Esophagus muscularis mucosa (tissue), 4 donors: ENCODE measurements around the gene GMDS. TPM values are rescaled to one million over a fixed set of nuclear protein-coding genes. Genes with fewer than 3 reads are reported as not detected.
A peak's percentile ranks its signal among the peaks of the same experiment; 100 is the strongest.

Source experiments
- DNase-seq: peaks from one replicate; pipeline ENCODE4 v3.0.0-alpha.2; 2017; ENCODE audit errors: extremely low spot score
- H3K27ac ChIP-seq, 4 donors: fragments of 200-600 bp; sonication (generic); replicated peaks in 1 of 4; 1 replicate in 3 of 4; 2 replicates in 1 of 4; pipeline ENCODE4 v1.5.1; 2016 to 2019; ENCODE audit warnings: mild to moderate bottlenecking in 1 of 4
- H3K27me3 ChIP-seq, 4 donors: fragments of 200-600 bp; sonication (generic); one replicate each; pipeline versions ENCODE4 v1.5.1 to v1.6.0; 2016 to 2019
- H3K36me3 ChIP-seq, 4 donors: fragments of 200-600 bp; sonication (generic); one replicate each; pipeline ENCODE4 v1.5.1; 2016 to 2019
- H3K4me1 ChIP-seq, 4 donors: fragments of 200-600 bp; sonication (generic); one replicate each; pipeline ENCODE4 v1.5.1; 2016 to 2019
- H3K4me3 ChIP-seq, 4 donors: fragments of 200-600 bp; sonication (generic); 1 replicate in 2 of 4; 2 replicates in 2 of 4; pipeline ENCODE4 v1.5.1; 2016 to 2019; ENCODE audit warnings: mild to moderate bottlenecking in 4 of 4, moderate library complexity in 1 of 4
- H3K9me3 ChIP-seq, 4 donors: fragments of 200-600 bp; sonication (generic); 1 replicate in 3 of 4; 2 replicates in 1 of 4; pipeline ENCODE4 v1.5.1; 2016 to 2019
- EP300 ChIP-seq: sonication (generic); formaldehyde crosslinking; IDR thresholded peaks from one replicate; pipeline ENCODE4 v1.6.1; 2017; ENCODE audit warnings: antibody characterized with exemption
- POLR2A ChIP-seq: fragments of 450-650 bp; IDR thresholded peaks from one replicate; pipeline ENCODE4 v1.6.1; 2017; ENCODE audit warnings: antibody characterized with exemption, moderate library complexity, mild to moderate bottlenecking, low read depth
- POLR2AphosphoS5 ChIP-seq, 2 donors: sonication (generic); formaldehyde crosslinking; IDR thresholded peaks; one replicate each; pipeline ENCODE4 v1.6.1; 2017; ENCODE audit warnings: antibody characterized with exemption in 2 of 2
- WGBS: methylation state at CpG from one replicate; pipeline ENCODE4 v1.1.5; 2018; 5-methylcytosine and 5-hydroxymethylcytosine counted together
- intact Hi-C: fragments of 100-400 bp; cut with DNase I; formaldehyde crosslinking; loops from one replicate; pipeline ENCODE4 v1.15.1; 2023
- total RNA-seq, 4 donors: library from RNA; depleted of rRNA; stranded (reverse); fragments of >200 nt; gene quantifications; one replicate each; pipeline versions ENCODE4 v1.1.0 to v1.2.1, GENCODE V29; 2016
- TF ChIP-seq, protein P1 (sequence below), 3 experiments: fragments of 200-600 bp in 2 of 3; fragments of 450-650 bp in 1 of 3; sonication (generic) in 2 of 3; IDR thresholded peaks; one replicate each; pipeline ENCODE4 v1.5.1; 2017 to 2019; ENCODE audit warnings: antibody characterized with exemption in 3 of 3, mild to moderate bottlenecking in 2 of 3, moderate library complexity in 1 of 3

GMDS gene
- total RNA-seq, 4 donors from 2014 or later = 3.6 to 14.1 (median 6.0) TPM

DNA sequence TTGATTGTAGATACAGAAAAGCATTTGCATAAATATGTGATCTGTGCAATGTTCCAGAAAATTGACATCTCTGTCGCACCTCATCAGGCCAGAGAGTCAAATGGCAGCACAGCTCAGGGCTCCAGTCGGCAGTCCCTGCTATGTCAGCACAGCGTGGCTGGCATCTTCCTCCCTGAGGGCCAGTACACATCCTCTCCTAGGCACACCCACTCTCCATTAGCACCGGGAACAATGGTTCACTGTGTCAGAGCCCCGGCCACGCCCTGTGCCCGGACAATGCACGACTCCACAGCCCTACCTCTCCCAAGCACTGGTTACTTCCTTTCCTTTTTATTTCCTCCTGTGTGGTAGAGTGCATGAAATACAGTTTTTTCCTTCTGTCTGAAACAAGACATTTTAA lies 520.8 kb downstream of the GMDS start:
- H3K4me1 ChIP-seq = peaks cover 0 to 5% (median 0%) of the 10 kb centered on the region in 4 donors
- no peak overlapping the region for H3K4me3 ChIP-seq
- no peak for DNase-seq
- 81% methylated on average over 8 of the region's 8 CpGs for WGBS
- intact Hi-C loops = no loop called here
- TF ChIP-seq POLR2A (no peak), EP300 (no peak), POLR2AphosphoS5 (IDR thresholded peaks at IDR 0.05) (peak in 1 of 2 donors; percentile 63)
- TF ChIP-seq, protein P1, sequence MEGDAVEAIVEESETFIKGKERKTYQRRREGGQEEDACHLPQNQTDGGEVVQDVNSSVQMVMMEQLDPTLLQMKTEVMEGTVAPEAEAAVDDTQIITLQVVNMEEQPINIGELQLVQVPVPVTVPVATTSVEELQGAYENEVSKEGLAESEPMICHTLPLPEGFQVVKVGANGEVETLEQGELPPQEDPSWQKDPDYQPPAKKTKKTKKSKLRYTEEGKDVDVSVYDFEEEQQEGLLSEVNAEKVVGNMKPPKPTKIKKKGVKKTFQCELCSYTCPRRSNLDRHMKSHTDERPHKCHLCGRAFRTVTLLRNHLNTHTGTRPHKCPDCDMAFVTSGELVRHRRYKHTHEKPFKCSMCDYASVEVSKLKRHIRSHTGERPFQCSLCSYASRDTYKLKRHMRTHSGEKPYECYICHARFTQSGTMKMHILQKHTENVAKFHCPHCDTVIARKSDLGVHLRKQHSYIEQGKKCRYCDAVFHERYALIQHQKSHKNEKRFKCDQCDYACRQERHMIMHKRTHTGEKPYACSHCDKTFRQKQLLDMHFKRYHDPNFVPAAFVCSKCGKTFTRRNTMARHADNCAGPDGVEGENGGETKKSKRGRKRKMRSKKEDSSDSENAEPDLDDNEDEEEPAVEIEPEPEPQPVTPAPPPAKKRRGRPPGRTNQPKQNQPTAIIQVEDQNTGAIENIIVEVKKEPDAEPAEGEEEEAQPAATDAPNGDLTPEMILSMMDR (IDR thresholded peaks at IDR 0.05) = no peak
- peak overlapping the region in 1 of 4 donors; percentile 30 for H3K27ac ChIP-seq
- no peaks in the 10 kb centered on the region for H3K9me3 ChIP-seq
- no peaks in the 10 kb centered on the region for H3K27me3 ChIP-seq
- peaks cover 0 to 3% (median 0%) of the 10 kb centered on the region in 4 donors for H3K36me3 ChIP-seq

DNA sequence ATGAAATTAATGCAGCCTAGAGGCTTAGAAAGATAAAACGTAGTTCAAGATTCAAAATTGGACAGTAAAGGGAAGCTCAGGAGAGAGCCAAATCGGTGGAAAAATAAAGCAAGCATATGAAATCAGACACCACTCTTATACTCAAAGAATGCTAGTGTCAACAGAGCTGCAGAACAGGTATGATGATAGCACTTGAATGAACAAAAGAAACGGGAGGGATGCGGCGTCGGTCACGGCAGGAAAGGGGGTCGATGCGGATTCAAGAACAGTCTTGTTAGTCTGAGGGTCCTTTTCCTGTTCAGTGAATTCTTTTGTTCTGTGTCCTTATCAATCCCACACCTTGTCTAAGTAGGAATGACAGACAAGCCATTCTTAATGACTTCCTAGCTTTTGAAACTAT lies 521.3 kb downstream of the GMDS start:
- intact Hi-C loops = no loop called here
- peaks cover 0 to 3% (median 0%) of the 10 kb centered on the region in 4 donors for H3K36me3 ChIP-seq
- no peaks in the 10 kb centered on the region for H3K27me3 ChIP-seq
- H3K27ac ChIP-seq = peak overlapping the region in 1 of 4 donors; percentile 30
- WGBS = 75% methylated on average over 9 of the region's 9 CpGs
- peaks cover 0 to 5% (median 0%) of the 10 kb centered on the region in 4 donors for H3K4me1 ChIP-seq
- DNase-seq = no peak
- no peaks in the 10 kb centered on the region for H3K9me3 ChIP-seq
- TF ChIP-seq POLR2A = no peak
- TF ChIP-seq, protein P1 (IDR thresholded peaks at IDR 0.05) = no peak
- no peak for TF ChIP-seq POLR2AphosphoS5 (IDR thresholded peaks at IDR 0.05)
- no peak overlapping the region for H3K4me3 ChIP-seq

DNA sequence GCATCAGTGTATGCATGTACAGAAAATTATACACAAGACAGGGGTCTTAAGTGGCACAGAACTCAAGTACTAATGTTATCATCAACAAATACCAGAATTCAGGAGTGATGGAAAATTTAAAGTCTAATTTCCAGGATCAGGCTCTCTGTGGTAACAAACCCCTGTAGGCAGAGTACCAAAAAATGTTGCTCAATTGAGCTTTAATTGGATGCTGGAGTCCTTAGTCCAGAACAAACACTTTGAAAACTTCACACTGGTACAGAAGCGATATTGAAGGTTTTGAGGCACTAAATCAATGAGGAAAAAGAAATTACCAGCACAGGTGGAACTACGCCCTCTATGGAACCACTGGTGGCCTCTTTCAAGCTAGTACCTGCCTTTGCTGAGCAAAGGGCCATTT lies 522.6 kb downstream of the GMDS start:
- intact Hi-C loops = no loop called here
- 92% methylated on average over 2 of the region's 2 CpGs for WGBS

DNA sequence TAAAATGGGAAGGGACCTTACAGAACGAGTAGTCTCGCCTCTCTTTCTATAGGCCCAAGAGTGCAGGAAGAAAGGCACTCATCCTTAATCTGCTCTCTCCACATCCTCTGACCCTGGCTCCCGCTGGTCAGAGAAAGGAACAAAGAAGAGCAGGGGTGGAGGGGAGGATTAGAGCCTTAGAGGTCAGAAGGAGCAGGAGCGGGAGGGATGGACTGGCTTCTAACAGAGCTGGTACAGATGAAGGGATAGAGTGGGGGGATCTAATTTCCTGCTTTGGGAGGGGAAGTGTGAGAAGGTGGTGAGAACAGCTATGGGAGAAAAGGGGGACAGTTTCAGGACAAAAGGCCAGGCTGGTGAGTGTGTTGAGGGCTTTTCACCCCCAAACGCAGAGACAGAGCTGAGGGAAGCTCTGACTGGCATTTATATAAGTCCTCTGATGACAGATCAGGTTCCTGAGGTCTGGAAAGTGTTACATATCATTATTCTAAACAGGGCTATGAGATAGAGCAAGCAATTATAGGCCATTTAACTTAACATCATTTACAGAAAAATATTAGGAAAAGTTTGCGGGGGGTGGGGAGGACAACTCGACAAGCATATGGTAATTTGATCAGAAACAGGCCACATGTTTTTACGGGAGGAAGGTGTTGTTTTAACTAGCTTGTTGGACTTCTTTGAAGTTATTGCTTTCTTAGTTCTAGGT lies 524.6 kb downstream of the GMDS start:
- Histone ChIP-seq H3K4me3 (no peak overlapping the region), H3K36me3 (no peaks in the 10 kb centered on the region), H3K27ac (no peak overlapping the region), H3K27me3 (no peaks in the 10 kb centered on the region), H3K9me3 (no peaks in the 10 kb centered on the region), H3K4me1 (peaks cover 0 to 5% (median 0%) of the 10 kb centered on the region in 4 donors)
- intact Hi-C loops = no loop called here
- DNase-seq = no peak
- TF ChIP-seq POLR2AphosphoS5 (IDR thresholded peaks at IDR 0.05) (no peak), POLR2A (no peak), EP300 (no peak)
- TF ChIP-seq, protein P1 (IDR thresholded peaks at IDR 0.05) = no peak
- WGBS = 85% methylated on average over 8 of the region's 8 CpGs

More for the DNA sequence above, 522.6 kb downstream of the GMDS start:
- TF ChIP-seq EP300 = no peak
- TF ChIP-seq, protein P1 (IDR thresholded peaks at IDR 0.05) = no peak
- no peak for TF ChIP-seq POLR2A
- TF ChIP-seq POLR2AphosphoS5 (IDR thresholded peaks at IDR 0.05) = no peak
- H3K4me3 ChIP-seq = no peak overlapping the region
- no peaks in the 10 kb centered on the region for H3K9me3 ChIP-seq
- peaks cover 0 to 5% (median 0%) of the 10 kb centered on the region in 4 donors for H3K4me1 ChIP-seq
- H3K27me3 ChIP-seq = no peaks in the 10 kb centered on the region
- no peak for DNase-seq
- H3K36me3 ChIP-seq = peaks cover 0 to 3% (median 0%) of the 10 kb centered on the region in 4 donors
- H3K27ac ChIP-seq = no peak overlapping the region

DNA sequence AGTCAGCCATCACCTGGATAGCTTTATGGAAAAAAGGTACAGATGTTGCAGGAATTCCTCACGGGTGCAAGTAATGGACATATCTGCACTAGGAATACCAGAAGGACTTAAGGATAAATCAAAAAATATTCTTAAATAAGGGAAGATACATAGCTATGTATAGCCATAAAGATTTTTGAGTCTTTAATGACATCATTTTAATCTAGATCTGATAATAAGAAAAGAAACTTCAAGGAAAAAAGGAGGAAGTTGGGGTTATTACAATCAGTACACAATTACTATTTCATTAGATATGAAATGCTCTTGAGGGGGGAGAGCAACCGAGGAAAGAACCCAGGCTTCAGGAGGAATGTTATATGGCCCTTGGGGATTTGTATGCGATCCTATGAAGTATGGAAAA lies 525.5 kb downstream of the GMDS start:
- TF ChIP-seq, protein P1 (IDR thresholded peaks at IDR 0.05) = no peak
- TF ChIP-seq POLR2A = no peak
- TF ChIP-seq EP300 = no peak
- TF ChIP-seq POLR2AphosphoS5 (IDR thresholded peaks at IDR 0.05) = no peak
- Histone ChIP-seq H3K36me3 (no peaks in the 10 kb centered on the region), H3K9me3 (no peaks in the 10 kb centered on the region), H3K4me1 (peaks cover 0 to 5% (median 0%) of the 10 kb centered on the region in 4 donors), H3K27ac (no peak overlapping the region), H3K27me3 (no peaks in the 10 kb centered on the region), H3K4me3 (no peak overlapping the region)
- WGBS = 83% methylated on average over 3 of the region's 3 CpGs
- no peak for DNase-seq
- intact Hi-C loops = no loop called here
